ENCODE measurements around the gene FRMD5. TPM values are rescaled to one million over a fixed set of nuclear protein-coding genes. Genes with fewer than 3 reads are reported as not detected.

Gene FRMD5
- total and polyA plus RNA-seq, 2 donors (not counting 1 experiment from before 2014, with no cell fraction given), result 1.9 to 4.3 TPM

DNA sequence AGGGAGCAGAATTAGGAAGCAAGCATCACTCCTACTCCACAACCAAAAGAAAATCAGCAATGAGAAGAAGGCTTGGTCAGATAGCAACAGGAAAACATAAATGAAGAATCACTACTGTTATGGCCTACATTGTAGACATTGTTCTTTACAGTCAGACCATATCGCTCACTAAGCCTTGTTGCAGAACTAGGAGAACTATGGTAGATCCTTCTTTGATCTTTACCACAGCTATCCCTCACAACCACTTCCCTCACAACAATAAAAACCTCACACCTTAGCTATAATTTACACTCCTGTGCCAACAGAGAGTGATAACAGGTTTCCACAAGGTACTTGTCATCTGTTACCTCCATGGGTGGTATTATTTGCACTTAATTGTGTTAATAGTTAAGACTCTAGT is 241.7 kb downstream of the FRMD5 start:
- Histone ChIP-seq H3K36me3 (ENCODE audit: control insufficient read depth, insufficient read depth, low read length) (no peaks in the 10 kb centered on the region), H3K79me2 (ENCODE audit: control insufficient read depth, insufficient read depth, low read length) (no peaks in the 10 kb centered on the region), H3K9ac (ENCODE audit: insufficient read depth, low read length) (no peak overlapping the region), H3K27ac (ENCODE audit: insufficient read depth, low read length) (no peak overlapping the region), H3K27me3 (ENCODE audit: control insufficient read depth, insufficient read depth, low read length) (no peaks in the 10 kb centered on the region), H2AFZ (ENCODE audit: low read length) (no peak overlapping the region), H3K4me1 (ENCODE audit: control insufficient read depth, extremely low read depth, insufficient read depth, low read length) (peaks cover 8% of the 10 kb centered on the region), H3K4me2 (ENCODE audit: extremely low read depth, insufficient read depth, low read length) (no peak overlapping the region), H3K9me3 (ENCODE audit: control insufficient read depth, insufficient read depth, low read depth, low read length) (no peaks in the 10 kb centered on the region), H4K20me1 (ENCODE audit: control insufficient read depth, extremely low read depth, insufficient read depth, low read length) (no peaks in the 10 kb centered on the region), H3K4me3 (replicated peaks in 1 of 4; ENCODE audit: control extremely low read depth in 1 of 4, insufficient read depth in 1 of 4, low read depth in 3 of 4, low read length in 4 of 4) (no peak overlapping the region)
- DNase-seq (ENCODE audit: low read depth in 2 of 2), result no peak
- TF ChIP-seq EZH2 (IDR thresholded peaks at IDR 0.05; ENCODE audit: low read length, missing control alignments), result no peak
- TF ChIP-seq, protein P1, sequence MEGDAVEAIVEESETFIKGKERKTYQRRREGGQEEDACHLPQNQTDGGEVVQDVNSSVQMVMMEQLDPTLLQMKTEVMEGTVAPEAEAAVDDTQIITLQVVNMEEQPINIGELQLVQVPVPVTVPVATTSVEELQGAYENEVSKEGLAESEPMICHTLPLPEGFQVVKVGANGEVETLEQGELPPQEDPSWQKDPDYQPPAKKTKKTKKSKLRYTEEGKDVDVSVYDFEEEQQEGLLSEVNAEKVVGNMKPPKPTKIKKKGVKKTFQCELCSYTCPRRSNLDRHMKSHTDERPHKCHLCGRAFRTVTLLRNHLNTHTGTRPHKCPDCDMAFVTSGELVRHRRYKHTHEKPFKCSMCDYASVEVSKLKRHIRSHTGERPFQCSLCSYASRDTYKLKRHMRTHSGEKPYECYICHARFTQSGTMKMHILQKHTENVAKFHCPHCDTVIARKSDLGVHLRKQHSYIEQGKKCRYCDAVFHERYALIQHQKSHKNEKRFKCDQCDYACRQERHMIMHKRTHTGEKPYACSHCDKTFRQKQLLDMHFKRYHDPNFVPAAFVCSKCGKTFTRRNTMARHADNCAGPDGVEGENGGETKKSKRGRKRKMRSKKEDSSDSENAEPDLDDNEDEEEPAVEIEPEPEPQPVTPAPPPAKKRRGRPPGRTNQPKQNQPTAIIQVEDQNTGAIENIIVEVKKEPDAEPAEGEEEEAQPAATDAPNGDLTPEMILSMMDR (conservative IDR thresholded peaks at IDR 0.05 in 1 of 2, IDR thresholded peaks at IDR 0.05 in 1 of 2; ENCODE audit: low read depth in 1 of 2, low read length in 2 of 2), result no peak

DNA sequence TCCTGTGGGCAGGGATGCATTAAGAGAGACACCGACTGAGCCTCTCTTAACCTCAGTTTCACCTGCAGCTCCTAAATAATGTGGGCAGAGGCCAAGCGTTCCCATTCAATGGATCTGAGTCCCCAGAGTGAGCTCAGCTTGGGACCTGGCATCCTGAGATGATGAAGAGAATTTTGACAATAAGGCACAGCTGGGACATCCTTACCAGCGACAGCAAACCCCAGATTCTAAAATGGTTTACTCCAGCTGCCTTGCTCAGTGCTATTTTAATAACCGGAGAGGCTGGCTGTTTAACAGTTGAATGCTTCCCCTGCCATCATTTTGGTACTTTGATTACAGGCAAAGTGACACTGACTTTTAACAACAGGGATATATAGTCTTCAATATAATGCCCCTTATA is 244.5 kb downstream of the FRMD5 start:
- H3K4me2 ChIP-seq (ENCODE audit: extremely low read depth, insufficient read depth, low read length), result no peak overlapping the region

DNA sequence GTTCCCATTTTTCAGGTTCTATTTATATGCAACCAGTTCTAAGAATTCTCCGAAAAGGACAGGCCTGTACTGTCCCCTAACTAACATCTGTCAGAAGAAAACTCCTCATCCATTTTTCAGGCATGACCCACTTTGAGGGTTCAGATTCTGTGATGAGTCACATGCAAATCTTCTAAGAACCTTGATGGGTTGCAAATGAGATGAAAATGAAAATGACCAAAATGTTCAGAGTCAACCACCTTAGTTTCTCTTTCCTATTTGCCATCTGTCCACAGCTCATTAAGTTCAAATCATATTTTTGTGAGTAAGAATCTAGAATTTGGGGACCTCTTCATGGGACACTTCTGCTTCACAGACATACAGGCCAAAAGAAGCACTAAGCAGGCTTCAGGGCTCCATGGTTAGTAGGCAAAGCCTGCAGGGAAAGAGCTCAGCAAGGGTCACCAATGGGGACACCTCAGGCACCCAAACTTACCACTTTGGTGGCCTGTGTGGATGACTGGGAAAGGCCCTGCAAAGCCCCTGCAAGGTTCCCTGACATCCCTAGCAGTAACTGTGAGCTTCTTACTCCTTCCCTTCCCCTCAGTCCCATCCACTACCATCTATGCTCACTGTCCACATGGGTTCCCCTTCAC is 246.3 kb downstream of the FRMD5 start:
- Histone ChIP-seq H3K4me1 (ENCODE audit: control insufficient read depth, extremely low read depth, insufficient read depth, low read length) (peaks cover 4% of the 10 kb centered on the region), H3K79me2 (ENCODE audit: control insufficient read depth, insufficient read depth, low read length) (no peaks in the 10 kb centered on the region), H3K36me3 (ENCODE audit: control insufficient read depth, insufficient read depth, low read length) (no peaks in the 10 kb centered on the region), H3K27me3 (ENCODE audit: control insufficient read depth, insufficient read depth, low read length) (no peaks in the 10 kb centered on the region), H4K20me1 (ENCODE audit: control insufficient read depth, extremely low read depth, insufficient read depth, low read length) (no peaks in the 10 kb centered on the region), H3K4me2 (ENCODE audit: extremely low read depth, insufficient read depth, low read length) (no peak overlapping the region), H2AFZ (ENCODE audit: low read length) (no peak overlapping the region), H3K27ac (ENCODE audit: insufficient read depth, low read length) (no peak overlapping the region), H3K4me3 (replicated peaks in 1 of 4; ENCODE audit: control extremely low read depth in 1 of 4, insufficient read depth in 1 of 4, low read depth in 3 of 4, low read length in 4 of 4) (no peak overlapping the region), H3K9me3 (ENCODE audit: control insufficient read depth, insufficient read depth, low read depth, low read length) (no peaks in the 10 kb centered on the region), H3K9ac (ENCODE audit: insufficient read depth, low read length) (no peak overlapping the region)
- DNase-seq (ENCODE audit: low read depth in 2 of 2), result peak in 1 of 2 donors; percentile 31
- TF ChIP-seq, protein P1 (conservative IDR thresholded peaks at IDR 0.05 in 1 of 2, IDR thresholded peaks at IDR 0.05 in 1 of 2; ENCODE audit: low read depth in 1 of 2, low read length in 2 of 2), result no peak
- TF ChIP-seq EZH2 (IDR thresholded peaks at IDR 0.05; ENCODE audit: low read length, missing control alignments), result no peak

More for the DNA sequence above, 244.5 kb downstream of the FRMD5 start:
- H3K27me3 ChIP-seq (ENCODE audit: control insufficient read depth, insufficient read depth, low read length), result no peaks in the 10 kb centered on the region
- DNase-seq (ENCODE audit: low read depth in 2 of 2), result no peak
- no peaks in the 10 kb centered on the region for H3K9me3 ChIP-seq (ENCODE audit: control insufficient read depth, insufficient read depth, low read depth, low read length)
- no peak overlapping the region for H3K9ac ChIP-seq (ENCODE audit: insufficient read depth, low read length)
- H3K36me3 ChIP-seq (ENCODE audit: control insufficient read depth, insufficient read depth, low read length), result no peaks in the 10 kb centered on the region
- no peak overlapping the region for H3K4me3 ChIP-seq (replicated peaks in 1 of 4; ENCODE audit: control extremely low read depth in 1 of 4, insufficient read depth in 1 of 4, low read depth in 3 of 4, low read length in 4 of 4)
- TF ChIP-seq, protein P1 (conservative IDR thresholded peaks at IDR 0.05 in 1 of 2, IDR thresholded peaks at IDR 0.05 in 1 of 2; ENCODE audit: low read depth in 1 of 2, low read length in 2 of 2), result no peak
- no peak for TF ChIP-seq EZH2 (IDR thresholded peaks at IDR 0.05; ENCODE audit: low read length, missing control alignments)
- H3K79me2 ChIP-seq (ENCODE audit: control insufficient read depth, insufficient read depth, low read length), result no peaks in the 10 kb centered on the region
- peaks cover 7% of the 10 kb centered on the region for H3K4me1 ChIP-seq (ENCODE audit: control insufficient read depth, extremely low read depth, insufficient read depth, low read length)
- no peak overlapping the region for H3K27ac ChIP-seq (ENCODE audit: insufficient read depth, low read length)
- no peaks in the 10 kb centered on the region for H4K20me1 ChIP-seq (ENCODE audit: control insufficient read depth, extremely low read depth, insufficient read depth, low read length)
- no peak overlapping the region for H2AFZ ChIP-seq (ENCODE audit: low read length)

Data from fibroblast of lung (primary cell).